Hepatocyte (in vitro differentiated cells): ENCODE measurements around the gene BLNK.

Experiments used
- EZH2 ChIP-seq: fragments of 200-600 bp; sonication (generic); IDR thresholded peaks from 2 replicates; pipeline ENCODE4 v1.6.1; 2016; ENCODE audit warnings: antibody characterized with exemption, mild to moderate bottlenecking, borderline replicate concordance
- EZH2phosphoT487 ChIP-seq: fragments of 200-600 bp; sonication (generic); IDR thresholded peaks from one replicate; pipeline ENCODE4 v1.6.1; 2018; ENCODE audit warnings: antibody characterized with exemption, mild to moderate bottlenecking, low read depth, moderate library complexity; ENCODE audit not compliant: unreplicated experiment, severe bottlenecking
- TF ChIP-seq, protein P1 (sequence below): fragments of 200-600 bp; sonication (generic); IDR thresholded peaks from 2 replicates; pipeline ENCODE4 v1.5.1; 2016; ENCODE audit warnings: antibody characterized with exemption, mild to moderate bottlenecking; ENCODE audit not compliant: poor library complexity

DNA sequence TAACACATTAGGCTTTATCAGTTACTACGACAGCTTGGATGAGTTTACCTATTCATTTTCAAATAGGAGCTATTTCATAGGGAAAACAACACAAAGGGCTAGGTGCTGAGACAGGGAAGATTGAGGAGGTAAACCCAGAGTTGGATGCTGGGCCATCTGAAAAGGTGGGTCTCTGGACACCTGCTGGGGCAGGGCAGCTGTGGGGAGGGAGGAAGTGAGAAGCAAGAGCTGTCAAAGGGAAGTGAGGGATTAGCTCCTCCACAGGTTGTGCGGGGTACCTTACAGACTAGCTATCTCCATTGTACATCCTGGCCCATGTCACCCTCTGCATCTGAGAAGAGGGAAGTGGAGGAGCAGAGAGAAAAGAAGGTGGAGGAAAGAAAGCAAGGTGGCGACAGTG, 48.9 kb downstream of the BLNK start:
- TF ChIP-seq, protein P1, sequence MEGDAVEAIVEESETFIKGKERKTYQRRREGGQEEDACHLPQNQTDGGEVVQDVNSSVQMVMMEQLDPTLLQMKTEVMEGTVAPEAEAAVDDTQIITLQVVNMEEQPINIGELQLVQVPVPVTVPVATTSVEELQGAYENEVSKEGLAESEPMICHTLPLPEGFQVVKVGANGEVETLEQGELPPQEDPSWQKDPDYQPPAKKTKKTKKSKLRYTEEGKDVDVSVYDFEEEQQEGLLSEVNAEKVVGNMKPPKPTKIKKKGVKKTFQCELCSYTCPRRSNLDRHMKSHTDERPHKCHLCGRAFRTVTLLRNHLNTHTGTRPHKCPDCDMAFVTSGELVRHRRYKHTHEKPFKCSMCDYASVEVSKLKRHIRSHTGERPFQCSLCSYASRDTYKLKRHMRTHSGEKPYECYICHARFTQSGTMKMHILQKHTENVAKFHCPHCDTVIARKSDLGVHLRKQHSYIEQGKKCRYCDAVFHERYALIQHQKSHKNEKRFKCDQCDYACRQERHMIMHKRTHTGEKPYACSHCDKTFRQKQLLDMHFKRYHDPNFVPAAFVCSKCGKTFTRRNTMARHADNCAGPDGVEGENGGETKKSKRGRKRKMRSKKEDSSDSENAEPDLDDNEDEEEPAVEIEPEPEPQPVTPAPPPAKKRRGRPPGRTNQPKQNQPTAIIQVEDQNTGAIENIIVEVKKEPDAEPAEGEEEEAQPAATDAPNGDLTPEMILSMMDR = no peak
- TF ChIP-seq EZH2 (no peak), EZH2phosphoT487 (no peak)
